ENCODE measurements around the gene ZMYND8.

DNA sequence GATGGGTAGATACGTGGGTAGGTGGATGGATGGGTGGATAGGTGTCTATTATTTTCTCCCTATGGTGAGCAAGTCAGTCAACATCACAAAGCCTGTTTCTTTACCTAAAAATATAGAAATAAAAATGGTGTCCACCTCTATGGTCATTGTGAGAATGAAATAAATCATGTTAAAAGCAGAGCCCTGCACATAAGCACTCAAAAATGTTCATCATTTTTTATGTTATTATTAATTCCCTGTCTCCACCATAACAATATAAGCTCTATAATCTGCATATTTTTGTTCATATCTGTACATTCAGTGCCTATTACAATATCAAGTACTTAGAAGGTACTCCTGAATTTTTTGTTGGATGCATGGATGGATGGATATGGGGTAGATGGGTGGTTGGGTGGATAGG, 177.6 kb downstream of the ZMYND8 start:
- TF ChIP-seq EZH2 (IDR thresholded peaks at IDR 0.05; ENCODE audit: borderline replicate concordance, low read depth, low read length, severe bottlenecking) = no peak
- TF ChIP-seq CTCF (IDR thresholded peaks at IDR 0.05; ENCODE audit: borderline replicate concordance, extremely low read depth, low read length, poor library complexity, severe bottlenecking) = no peak

Data from DND-41 (cell line).